Hepatocyte (in vitro differentiated cells): ENCODE data around the gene SUMF1.

Experiments
- EZH2 ChIP-seq: fragments of 200-600 bp; sonication (generic); IDR thresholded peaks from 2 replicates; pipeline ENCODE4 v1.6.1; 2016; ENCODE audit warnings: antibody characterized with exemption, mild to moderate bottlenecking, borderline replicate concordance
- EZH2phosphoT487 ChIP-seq: fragments of 200-600 bp; sonication (generic); IDR thresholded peaks from one replicate; pipeline ENCODE4 v1.6.1; 2018; ENCODE audit warnings: antibody characterized with exemption, mild to moderate bottlenecking, low read depth, moderate library complexity; ENCODE audit not compliant: unreplicated experiment, severe bottlenecking
- TF ChIP-seq, protein P1 (sequence below): fragments of 200-600 bp; sonication (generic); IDR thresholded peaks from 2 replicates; pipeline ENCODE4 v1.5.1; 2016; ENCODE audit warnings: antibody characterized with exemption, mild to moderate bottlenecking; ENCODE audit not compliant: poor library complexity

DNA sequence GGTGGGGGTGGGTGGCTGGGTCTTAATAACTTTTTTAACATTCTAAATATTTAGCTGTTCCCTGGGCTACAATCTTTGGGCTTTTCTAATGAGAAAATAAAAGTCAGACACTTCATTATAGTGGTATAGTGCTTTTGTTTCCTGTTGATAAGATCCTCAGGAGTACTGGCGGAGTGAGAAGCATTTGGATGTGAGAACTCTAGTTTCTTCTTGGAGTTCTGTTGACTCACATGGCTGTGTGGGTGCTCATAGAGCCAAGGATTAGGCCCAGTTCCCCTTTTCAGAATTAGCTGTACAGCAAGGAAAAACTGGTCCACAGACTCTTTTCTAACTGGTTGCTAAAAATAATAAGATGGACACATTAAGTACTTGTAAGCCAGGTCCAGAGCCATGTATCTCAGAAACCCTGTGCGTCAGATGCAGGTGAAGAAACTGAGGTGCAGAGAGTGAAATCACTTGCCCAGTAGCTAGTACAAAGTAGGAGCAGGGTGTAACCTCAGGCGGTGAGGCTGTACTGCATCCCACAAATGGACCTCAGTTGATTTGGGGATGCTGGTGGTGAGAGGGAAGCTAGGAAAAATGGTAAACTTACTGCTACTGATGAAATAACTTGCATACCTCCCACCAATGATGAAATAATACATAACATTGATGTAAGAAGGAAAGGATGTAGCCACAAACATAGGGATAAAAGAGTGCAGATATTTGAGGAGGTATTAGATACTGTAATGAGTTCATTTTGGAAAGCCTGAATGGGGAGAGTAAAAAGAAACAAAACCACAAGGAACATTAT lies 28.4 kb upstream of the SUMF1 start:
- TF ChIP-seq, protein P1, sequence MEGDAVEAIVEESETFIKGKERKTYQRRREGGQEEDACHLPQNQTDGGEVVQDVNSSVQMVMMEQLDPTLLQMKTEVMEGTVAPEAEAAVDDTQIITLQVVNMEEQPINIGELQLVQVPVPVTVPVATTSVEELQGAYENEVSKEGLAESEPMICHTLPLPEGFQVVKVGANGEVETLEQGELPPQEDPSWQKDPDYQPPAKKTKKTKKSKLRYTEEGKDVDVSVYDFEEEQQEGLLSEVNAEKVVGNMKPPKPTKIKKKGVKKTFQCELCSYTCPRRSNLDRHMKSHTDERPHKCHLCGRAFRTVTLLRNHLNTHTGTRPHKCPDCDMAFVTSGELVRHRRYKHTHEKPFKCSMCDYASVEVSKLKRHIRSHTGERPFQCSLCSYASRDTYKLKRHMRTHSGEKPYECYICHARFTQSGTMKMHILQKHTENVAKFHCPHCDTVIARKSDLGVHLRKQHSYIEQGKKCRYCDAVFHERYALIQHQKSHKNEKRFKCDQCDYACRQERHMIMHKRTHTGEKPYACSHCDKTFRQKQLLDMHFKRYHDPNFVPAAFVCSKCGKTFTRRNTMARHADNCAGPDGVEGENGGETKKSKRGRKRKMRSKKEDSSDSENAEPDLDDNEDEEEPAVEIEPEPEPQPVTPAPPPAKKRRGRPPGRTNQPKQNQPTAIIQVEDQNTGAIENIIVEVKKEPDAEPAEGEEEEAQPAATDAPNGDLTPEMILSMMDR: no peak
- TF ChIP-seq EZH2 (no peak), EZH2phosphoT487 (no peak)
